CD4-positive, alpha-beta T cell treated with Interleukin-12 subunit alpha and Interleukin-12 subunit beta, for 1 hour (primary cell): ENCODE results near the gene SCD5.

Experiments
- DNase-seq: peaks from one replicate; pipeline ENCODE4 v3.0.0-alpha.2; 2020

Gene SCD5

GRCh38 chr4:82681754-82682153 is 116.8 kb downstream of the SCD5 start:
- DNase-seq: no peak

GRCh38 chr4:82680834-82681233 is 117.8 kb downstream of the SCD5 start:
- DNase-seq: no peak

GRCh38 chr4:82679531-82679930 is 119.1 kb downstream of the SCD5 start:
- DNase-seq: no peak

GRCh38 chr4:82678051-82678450 is 120.5 kb downstream of the SCD5 start:
- DNase-seq: no peak

GRCh38 chr4:82677327-82677726 is 121.3 kb downstream of the SCD5 start:
- DNase-seq: no peak

- DNase-seq: no peak
Measured at GRCh38 chr4:82667761-82668480, 130.7 kb downstream of the SCD5 start.

GRCh38 chr4:82666970-82667665 is 131.5 kb downstream of the SCD5 start:
- no peak for DNase-seq

GRCh38 chr4:82661181-82661992 is 137.2 kb downstream of the SCD5 start:
- DNase-seq: no peak

- DNase-seq: no peak
Measured at GRCh38 chr4:82652062-82652461, 146.5 kb downstream of the SCD5 start.

GRCh38 chr4:82650868-82651267 is 147.7 kb downstream of the SCD5 start:
- no peak for DNase-seq

- DNase-seq: no peak
Measured at GRCh38 chr4:82648356-82648755, 150.2 kb downstream of the SCD5 start.

- no peak for DNase-seq
Measured at GRCh38 chr4:82645936-82646565, 152.5 kb downstream of the SCD5 start.

- no peak for DNase-seq
Measured at GRCh38 chr4:82644734-82645126, 153.9 kb downstream of the SCD5 start.

- DNase-seq: no peak
Measured at GRCh38 chr4:82643994-82644733, 154.4 kb downstream of the SCD5 start.

GRCh38 chr4:82642331-82642730 is 156.3 kb downstream of the SCD5 start:
- DNase-seq: no peak

- DNase-seq: no peak
Measured at GRCh38 chr4:82640540-82640939, 158.1 kb downstream of the SCD5 start.

- DNase-seq: no peak
Measured at GRCh38 chr4:82639971-82640370, 158.6 kb downstream of the SCD5 start.

GRCh38 chr4:82638479-82638878 is 160.1 kb downstream of the SCD5 start:
- DNase-seq: no peak

GRCh38 chr4:82630079-82630478 is 168.5 kb downstream of the SCD5 start:
- DNase-seq: no peak

- DNase-seq: no peak
Measured at GRCh38 chr4:82629238-82630000, 169.2 kb downstream of the SCD5 start.

- no peak for DNase-seq
Measured at GRCh38 chr4:82626251-82626868, 172.2 kb downstream of the SCD5 start.
